CD4-positive, alpha-beta T cell treated with Interleukin-2 at 100 ng/mL for 4 hours (primary cell): ENCODE results near the gene PDCD7.
"Not testable (repeated sequence)": the region's sequence is repeated elsewhere in the genome, so short reads cannot be mapped to it uniquely, and the experiment has no call there.

Experiments used
- DNase-seq: peaks from one replicate; pipeline ENCODE4 v3.0.0-alpha.2; 2020; ENCODE audit warnings: low spot score

Gene PDCD7

GRCh38 chr15:65091946-65092770, 41.5 kb downstream of the PDCD7 start:
- DNase-seq, result no peak

GRCh38 chr15:65089206-65089824, 44.3 kb downstream of the PDCD7 start:
- DNase-seq, result no peak

- no peak for DNase-seq
Measured at GRCh38 chr15:65088643-65089021, 45.0 kb downstream of the PDCD7 start.

GRCh38 chr15:65087873-65088642, 45.5 kb downstream of the PDCD7 start:
- DNase-seq, result no peak

- DNase-seq, result no peak
Measured at GRCh38 chr15:65087411-65087810, 46.2 kb downstream of the PDCD7 start.

GRCh38 chr15:65086680-65087111, 46.9 kb downstream of the PDCD7 start:
- DNase-seq, result no peak

GRCh38 chr15:65085990-65086679, 47.5 kb downstream of the PDCD7 start:
- peak; percentile 4 for DNase-seq

GRCh38 chr15:65085207-65085753, 48.3 kb downstream of the PDCD7 start:
- no peak for DNase-seq

GRCh38 chr15:65084500-65085206, 49.0 kb downstream of the PDCD7 start:
- DNase-seq, result no peak

- DNase-seq, result no peak
Measured at GRCh38 chr15:65083262-65083701, 50.3 kb downstream of the PDCD7 start.

GRCh38 chr15:65082303-65082953, 51.2 kb downstream of the PDCD7 start:
- no peak for DNase-seq

- DNase-seq, result no peak
Measured at GRCh38 chr15:65081758-65082157, 51.9 kb downstream of the PDCD7 start.

GRCh38 chr15:65081270-65081669, 52.3 kb downstream of the PDCD7 start:
- DNase-seq, result no peak

GRCh38 chr15:65079580-65079979, 54.0 kb downstream of the PDCD7 start:
- no peak for DNase-seq

- peak; percentile 34 for DNase-seq
Measured at GRCh38 chr15:65077981-65078352, 55.6 kb downstream of the PDCD7 start.

GRCh38 chr15:65077291-65077980, 56.2 kb downstream of the PDCD7 start:
- no peak for DNase-seq

- DNase-seq, result no peak
Measured at GRCh38 chr15:65076486-65077290, 56.9 kb downstream of the PDCD7 start, which contains the start of gene KBTBD13. Gene KBTBD13, plus strand, starts transcription at chr15:65076746. Its CDS starts 70 bp downstream, at chr15:65076816.

- DNase-seq, result not testable (repeated sequence)
Measured at GRCh38 chr15:65075607-65076395, 57.8 kb downstream of the PDCD7 start.
